Astrocyte (in vitro differentiated cells and primary cell): ENCODE data around the gene PLCL2. TPM values are rescaled to one million over a fixed set of nuclear protein-coding genes. Genes with fewer than 3 reads are reported as not detected.

Source experiments
- DNase-seq: peaks from one replicate; pipeline ENCODE4 v3.0.0-alpha.2; 2010; ENCODE audit warnings: low read depth
- FAIRE-seq: peaks from 2 replicates; lab custom pipeline; 2011; peaks lifted over from hg19 to GRCh38; lab: Jason Lieb, UNC
- H2AFZ ChIP-seq: 2 replicates; pipeline ENCODE4 v1.6.0; 2012; ENCODE audit warnings: low read depth, low read length, inconsistent platforms
- H3K27ac ChIP-seq: 2 replicates; pipeline ENCODE4 v1.5.1; 2011; ENCODE audit warnings: low read depth, low read length, inconsistent platforms
- H3K27me3 ChIP-seq: 2 replicates; pipeline ENCODE4 v1.6.0; 2011; ENCODE audit warnings: low read length, inconsistent platforms; ENCODE audit not compliant: insufficient read depth
- H3K36me3 ChIP-seq: 2 replicates; pipeline ENCODE4 v1.5.1; 2011; ENCODE audit warnings: low read length, inconsistent platforms; ENCODE audit not compliant: insufficient read depth
- H3K4me1 ChIP-seq: 2 replicates; pipeline ENCODE4 v1.5.1; 2011; ENCODE audit warnings: low read length, inconsistent platforms; ENCODE audit not compliant: insufficient read depth
- H3K4me2 ChIP-seq: 2 replicates; pipeline ENCODE4 v1.6.0; 2012; ENCODE audit warnings: low read length, inconsistent platforms
- H3K4me3 ChIP-seq: 2 replicates; pipeline ENCODE4 v1.5.1; 2011; ENCODE audit warnings: low read depth, mild to moderate bottlenecking, low read length, inconsistent platforms; ENCODE audit not compliant: insufficient read depth
- H3K79me2 ChIP-seq: 2 replicates; pipeline ENCODE4 v1.6.0; 2012; ENCODE audit warnings: mild to moderate bottlenecking, low read length, inconsistent platforms; ENCODE audit not compliant: insufficient read depth
- H3K9ac ChIP-seq: 2 replicates; pipeline ENCODE4 v1.6.0; 2012; ENCODE audit warnings: mild to moderate bottlenecking, low read length, inconsistent platforms
- H3K9me3 ChIP-seq: 2 replicates; pipeline ENCODE4 v1.5.1; 2012; ENCODE audit warnings: low read depth, mild to moderate bottlenecking, low read length, inconsistent platforms; ENCODE audit not compliant: insufficient read depth
- H4K20me1 ChIP-seq: 2 replicates; pipeline ENCODE4 v1.6.0; 2012; ENCODE audit warnings: low read length, inconsistent platforms; ENCODE audit not compliant: insufficient read depth
- H3K27ac Mint-ChIP-seq: one replicate; pipeline ENCODE4 v1.8.0; 2021; ENCODE audit warnings: mild to moderate bottlenecking, mixed read lengths; ENCODE audit not compliant: unreplicated experiment
- H3K27me3 Mint-ChIP-seq: one replicate; pipeline ENCODE4 v1.8.0; 2021; ENCODE audit warnings: low read depth, mixed read lengths; ENCODE audit not compliant: unreplicated experiment
- H3K36me3 Mint-ChIP-seq: one replicate; pipeline ENCODE4 v1.8.0; 2021; ENCODE audit warnings: low read depth, mixed read lengths; ENCODE audit not compliant: unreplicated experiment
- H3K4me1 Mint-ChIP-seq: one replicate; pipeline ENCODE4 v1.8.0; 2021; ENCODE audit warnings: low read depth, mixed read lengths; ENCODE audit not compliant: unreplicated experiment
- H3K4me3 Mint-ChIP-seq: one replicate; pipeline ENCODE4 v1.8.0; 2021; ENCODE audit warnings: mild to moderate bottlenecking, moderate library complexity, mixed read lengths; ENCODE audit not compliant: unreplicated experiment
- H3K9me3 Mint-ChIP-seq: one replicate; pipeline ENCODE4 v1.8.0; 2021; ENCODE audit warnings: mild to moderate bottlenecking, mixed read lengths; ENCODE audit not compliant: unreplicated experiment
- EZH2 ChIP-seq: IDR thresholded peaks from 2 replicates; pipeline ENCODE4 v1.6.1; 2012; ENCODE audit warnings: mild to moderate bottlenecking, low read length, inconsistent platforms; ENCODE audit not compliant: insufficient read depth
- total RNA-seq: library from RNA; stranded (reverse); gene quantifications from 2 replicates; pipeline ENCODE4 v1.2.1, GENCODE V29; 2021
- TF ChIP-seq, protein P1 (sequence below): IDR thresholded peaks from 2 replicates; pipeline ENCODE4 v1.5.1; 2011; ENCODE audit warnings: low read depth, mild to moderate bottlenecking, inconsistent platforms, low read length, moderate library complexity; ENCODE audit not compliant: insufficient read depth

PLCL2 gene
- total RNA-seq, 1 donor from 2014 or later: 3.9 TPM

DNA sequence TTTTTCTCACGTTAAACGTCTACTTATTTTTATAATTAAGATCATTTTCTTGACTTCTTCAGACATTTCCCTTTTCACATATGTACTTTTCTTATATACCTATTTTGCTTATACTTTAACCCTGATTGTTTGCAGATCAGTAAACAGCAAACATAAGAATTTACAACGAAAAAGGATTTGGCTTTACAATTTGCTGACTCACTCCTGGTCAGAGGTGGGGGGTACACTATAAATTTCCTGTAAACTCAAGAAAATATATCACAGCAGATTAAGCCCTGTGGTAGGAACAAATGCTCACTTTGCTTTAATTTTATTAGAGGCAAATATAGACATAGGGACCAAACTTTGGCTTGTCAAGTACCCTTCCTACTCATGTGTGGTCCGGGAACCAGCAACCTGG is 185.0 kb downstream of the PLCL2 start:
- Histone ChIP-seq H3K4me1 (peaks cover 9% of the 10 kb centered on the region), H3K79me2 (no peaks in the 10 kb centered on the region), H3K9me3 (no peaks in the 10 kb centered on the region), H4K20me1 (no peaks in the 10 kb centered on the region), H3K9ac (no peak overlapping the region), H3K27ac (no peak overlapping the region), H3K36me3 (no peaks in the 10 kb centered on the region), H3K4me3 (no peak overlapping the region), H2AFZ (no peak overlapping the region), H3K4me2 (no peak overlapping the region), H3K27me3 (no peaks in the 10 kb centered on the region)
- Mint-ChIP-seq H3K4me3 (no peak overlapping the region), H3K27ac (no peak overlapping the region), H3K4me1 (peaks cover 2% of the 10 kb centered on the region), H3K36me3 (peaks cover 1% of the 10 kb centered on the region), H3K27me3 (no peaks in the 10 kb centered on the region), H3K9me3 (no peaks in the 10 kb centered on the region)
- no peak for FAIRE-seq
- TF ChIP-seq EZH2: no peak
- TF ChIP-seq, protein P1, sequence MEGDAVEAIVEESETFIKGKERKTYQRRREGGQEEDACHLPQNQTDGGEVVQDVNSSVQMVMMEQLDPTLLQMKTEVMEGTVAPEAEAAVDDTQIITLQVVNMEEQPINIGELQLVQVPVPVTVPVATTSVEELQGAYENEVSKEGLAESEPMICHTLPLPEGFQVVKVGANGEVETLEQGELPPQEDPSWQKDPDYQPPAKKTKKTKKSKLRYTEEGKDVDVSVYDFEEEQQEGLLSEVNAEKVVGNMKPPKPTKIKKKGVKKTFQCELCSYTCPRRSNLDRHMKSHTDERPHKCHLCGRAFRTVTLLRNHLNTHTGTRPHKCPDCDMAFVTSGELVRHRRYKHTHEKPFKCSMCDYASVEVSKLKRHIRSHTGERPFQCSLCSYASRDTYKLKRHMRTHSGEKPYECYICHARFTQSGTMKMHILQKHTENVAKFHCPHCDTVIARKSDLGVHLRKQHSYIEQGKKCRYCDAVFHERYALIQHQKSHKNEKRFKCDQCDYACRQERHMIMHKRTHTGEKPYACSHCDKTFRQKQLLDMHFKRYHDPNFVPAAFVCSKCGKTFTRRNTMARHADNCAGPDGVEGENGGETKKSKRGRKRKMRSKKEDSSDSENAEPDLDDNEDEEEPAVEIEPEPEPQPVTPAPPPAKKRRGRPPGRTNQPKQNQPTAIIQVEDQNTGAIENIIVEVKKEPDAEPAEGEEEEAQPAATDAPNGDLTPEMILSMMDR: no peak
- no peak for DNase-seq

DNA sequence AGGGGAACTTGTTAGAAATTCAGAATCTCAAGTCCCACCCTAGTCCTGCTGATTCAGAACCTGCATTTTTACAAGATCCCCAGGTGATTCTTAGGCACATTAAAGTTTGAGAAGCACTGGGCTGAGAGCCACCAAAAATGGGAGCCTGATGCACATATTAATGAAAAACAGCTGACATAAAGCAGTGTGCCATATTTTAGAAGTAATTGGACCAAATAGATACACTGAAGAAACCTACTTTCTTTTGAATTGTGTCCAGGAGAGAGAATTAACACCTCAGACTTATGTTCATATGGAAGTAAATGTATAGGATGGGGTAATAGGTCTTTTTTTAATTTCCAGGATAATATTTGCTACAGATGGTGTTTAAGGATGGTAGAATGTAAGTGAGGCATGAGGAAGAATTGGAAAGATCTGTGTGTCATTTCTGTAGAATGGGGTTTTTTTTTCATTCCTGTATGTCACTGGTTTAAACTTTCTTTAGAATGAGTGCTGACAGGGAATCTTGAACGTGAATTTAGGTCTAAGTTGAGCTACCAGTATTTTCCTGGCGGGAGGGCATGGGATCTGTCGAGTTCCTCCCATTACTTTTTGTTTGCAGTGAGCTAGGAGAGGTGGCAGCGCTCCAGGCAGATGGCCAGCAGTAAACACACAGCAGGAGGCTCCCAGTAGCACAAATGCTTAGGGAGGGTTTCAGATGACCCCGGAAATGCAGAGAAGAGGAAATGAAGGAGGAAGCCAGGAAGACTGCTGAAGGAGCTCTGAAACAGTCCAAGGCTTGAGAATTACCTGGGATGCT is 185.6 kb downstream of the PLCL2 start:
- Histone ChIP-seq H3K27me3 (no peaks in the 10 kb centered on the region), H3K27ac (no peak overlapping the region), H3K9ac (no peak overlapping the region), H4K20me1 (no peaks in the 10 kb centered on the region), H2AFZ (peak overlapping the region; percentile 19), H3K9me3 (no peaks in the 10 kb centered on the region), H3K4me1 (peaks cover 8% of the 10 kb centered on the region), H3K79me2 (no peaks in the 10 kb centered on the region), H3K4me2 (no peak overlapping the region), H3K4me3 (no peak overlapping the region), H3K36me3 (no peaks in the 10 kb centered on the region)
- H3K4me3 Mint-ChIP-seq: no peak overlapping the region
- TF ChIP-seq EZH2: no peak
- TF ChIP-seq, protein P1: no peak
- H3K9me3 Mint-ChIP-seq: no peaks in the 10 kb centered on the region
- H3K27ac Mint-ChIP-seq: no peak overlapping the region
- peaks cover 1% of the 10 kb centered on the region for H3K36me3 Mint-ChIP-seq
- H3K4me1 Mint-ChIP-seq: peaks cover 2% of the 10 kb centered on the region
- no peaks in the 10 kb centered on the region for H3K27me3 Mint-ChIP-seq
- FAIRE-seq (no peak), DNase-seq (no peak)

- no peak for TF ChIP-seq EZH2
- TF ChIP-seq, protein P1: no peak
- Mint-ChIP-seq H3K36me3 (peaks cover 1% of the 10 kb centered on the region), H3K27ac (no peak overlapping the region), H3K4me3 (no peak overlapping the region), H3K9me3 (no peaks in the 10 kb centered on the region), H3K27me3 (no peaks in the 10 kb centered on the region), H3K4me1 (no peaks in the 10 kb centered on the region)
- no peak overlapping the region for H3K4me3 ChIP-seq
- H3K36me3 ChIP-seq: no peaks in the 10 kb centered on the region
- H3K4me2 ChIP-seq: no peak overlapping the region
- no peak overlapping the region for H3K27ac ChIP-seq
- peaks cover 4% of the 10 kb centered on the region for H3K4me1 ChIP-seq
- no peaks in the 10 kb centered on the region for H3K9me3 ChIP-seq
- no peaks in the 10 kb centered on the region for H4K20me1 ChIP-seq
- no peak overlapping the region for H3K9ac ChIP-seq
- no peaks in the 10 kb centered on the region for H3K27me3 ChIP-seq
- no peak for DNase-seq
- no peaks in the 10 kb centered on the region for H3K79me2 ChIP-seq
- no peak overlapping the region for H2AFZ ChIP-seq
- FAIRE-seq: no peak
These were observed 189.8 kb downstream of the PLCL2 start for GRCh38 chr3:17074559-17074958.
